ENCODE results near the gene DLGAP1. TPM values are rescaled to one million over a fixed set of nuclear protein-coding genes. Genes with fewer than 3 reads are reported as not detected.

Gene DLGAP1
- total and polyA plus RNA-seq, 10 of the 15 experiments (the other 5 are each of a cell fraction or from before 2014, with no cell fraction given), result 0.23 to 27.6 (median 1.9) TPM

DNA sequence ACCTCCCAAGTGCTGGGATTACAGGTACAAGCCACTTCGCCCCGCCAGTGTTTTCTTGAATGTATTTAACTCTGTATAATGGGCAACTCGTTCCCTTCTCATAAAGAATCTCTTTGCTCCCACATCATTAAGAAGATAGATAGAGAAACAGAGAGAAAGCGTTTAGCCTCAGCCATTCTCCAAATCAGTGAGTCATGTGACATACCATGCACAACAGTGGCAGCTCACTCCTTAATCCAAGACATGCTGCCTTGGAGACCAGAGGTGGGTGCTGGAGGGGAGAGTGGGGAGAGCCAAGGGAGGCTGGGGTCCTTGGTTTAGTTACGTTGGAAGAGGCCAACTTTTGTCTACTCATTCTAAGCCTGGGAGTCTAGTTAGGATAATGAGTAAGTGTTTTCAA, 950.5 kb downstream of the DLGAP1 start (continued):
- TF ChIP-seq, protein P1, sequence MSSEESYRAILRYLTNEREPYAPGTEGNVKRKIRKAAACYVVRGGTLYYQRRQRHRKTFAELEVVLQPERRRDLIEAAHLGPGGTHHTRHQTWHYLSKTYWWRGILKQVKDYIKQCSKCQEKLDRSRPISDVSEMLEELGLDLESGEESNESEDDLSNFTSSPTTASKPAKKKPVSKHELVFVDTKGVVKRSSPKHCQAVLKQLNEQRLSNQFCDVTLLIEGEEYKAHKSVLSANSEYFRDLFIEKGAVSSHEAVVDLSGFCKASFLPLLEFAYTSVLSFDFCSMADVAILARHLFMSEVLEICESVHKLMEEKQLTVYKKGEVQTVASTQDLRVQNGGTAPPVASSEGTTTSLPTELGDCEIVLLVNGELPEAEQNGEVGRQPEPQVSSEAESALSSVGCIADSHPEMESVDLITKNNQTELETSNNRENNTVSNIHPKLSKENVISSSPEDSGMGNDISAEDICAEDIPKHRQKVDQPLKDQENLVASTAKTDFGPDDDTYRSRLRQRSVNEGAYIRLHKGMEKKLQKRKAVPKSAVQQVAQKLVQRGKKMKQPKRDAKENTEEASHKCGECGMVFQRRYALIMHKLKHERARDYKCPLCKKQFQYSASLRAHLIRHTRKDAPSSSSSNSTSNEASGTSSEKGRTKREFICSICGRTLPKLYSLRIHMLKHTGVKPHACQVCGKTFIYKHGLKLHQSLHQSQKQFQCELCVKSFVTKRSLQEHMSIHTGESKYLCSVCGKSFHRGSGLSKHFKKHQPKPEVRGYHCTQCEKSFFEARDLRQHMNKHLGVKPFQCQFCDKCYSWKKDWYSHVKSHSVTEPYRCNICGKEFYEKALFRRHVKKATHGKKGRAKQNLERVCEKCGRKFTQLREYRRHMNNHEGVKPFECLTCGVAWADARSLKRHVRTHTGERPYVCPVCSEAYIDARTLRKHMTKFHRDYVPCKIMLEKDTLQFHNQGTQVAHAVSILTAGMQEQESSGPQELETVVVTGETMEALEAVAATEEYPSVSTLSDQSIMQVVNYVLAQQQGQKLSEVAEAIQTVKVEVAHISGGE (CRISPR knock-in tag; IDR thresholded peaks at IDR 0.05), result no peak
- TF ChIP-seq BCL11A (IDR thresholded peaks at IDR 0.05; ENCODE audit: low read depth, low read length), result no peak
- TF ChIP-seq, protein P2, sequence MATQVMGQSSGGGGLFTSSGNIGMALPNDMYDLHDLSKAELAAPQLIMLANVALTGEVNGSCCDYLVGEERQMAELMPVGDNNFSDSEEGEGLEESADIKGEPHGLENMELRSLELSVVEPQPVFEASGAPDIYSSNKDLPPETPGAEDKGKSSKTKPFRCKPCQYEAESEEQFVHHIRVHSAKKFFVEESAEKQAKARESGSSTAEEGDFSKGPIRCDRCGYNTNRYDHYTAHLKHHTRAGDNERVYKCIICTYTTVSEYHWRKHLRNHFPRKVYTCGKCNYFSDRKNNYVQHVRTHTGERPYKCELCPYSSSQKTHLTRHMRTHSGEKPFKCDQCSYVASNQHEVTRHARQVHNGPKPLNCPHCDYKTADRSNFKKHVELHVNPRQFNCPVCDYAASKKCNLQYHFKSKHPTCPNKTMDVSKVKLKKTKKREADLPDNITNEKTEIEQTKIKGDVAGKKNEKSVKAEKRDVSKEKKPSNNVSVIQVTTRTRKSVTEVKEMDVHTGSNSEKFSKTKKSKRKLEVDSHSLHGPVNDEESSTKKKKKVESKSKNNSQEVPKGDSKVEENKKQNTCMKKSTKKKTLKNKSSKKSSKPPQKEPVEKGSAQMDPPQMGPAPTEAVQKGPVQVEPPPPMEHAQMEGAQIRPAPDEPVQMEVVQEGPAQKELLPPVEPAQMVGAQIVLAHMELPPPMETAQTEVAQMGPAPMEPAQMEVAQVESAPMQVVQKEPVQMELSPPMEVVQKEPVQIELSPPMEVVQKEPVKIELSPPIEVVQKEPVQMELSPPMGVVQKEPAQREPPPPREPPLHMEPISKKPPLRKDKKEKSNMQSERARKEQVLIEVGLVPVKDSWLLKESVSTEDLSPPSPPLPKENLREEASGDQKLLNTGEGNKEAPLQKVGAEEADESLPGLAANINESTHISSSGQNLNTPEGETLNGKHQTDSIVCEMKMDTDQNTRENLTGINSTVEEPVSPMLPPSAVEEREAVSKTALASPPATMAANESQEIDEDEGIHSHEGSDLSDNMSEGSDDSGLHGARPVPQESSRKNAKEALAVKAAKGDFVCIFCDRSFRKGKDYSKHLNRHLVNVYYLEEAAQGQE (IDR thresholded peaks at IDR 0.05; ENCODE audit: low read depth, low read length), result no peak

DNA sequence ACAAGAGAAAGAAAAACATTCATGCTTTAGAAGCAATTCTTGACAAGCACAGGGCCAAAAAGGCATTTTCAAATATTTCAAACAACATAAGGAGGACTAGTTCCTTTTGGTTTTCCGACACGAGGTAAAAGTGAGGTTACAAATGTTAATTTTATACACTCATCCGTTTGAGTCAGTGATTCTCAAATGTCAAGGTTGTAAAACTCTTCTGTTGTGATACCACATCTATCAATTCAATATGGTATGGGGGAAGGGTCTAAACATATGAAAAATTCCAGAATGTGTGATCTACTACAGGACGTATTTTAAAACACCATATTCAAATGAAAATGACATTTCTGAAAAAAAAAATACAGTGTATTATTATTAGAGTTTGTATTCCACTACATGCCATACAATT, 952.5 kb downstream of the DLGAP1 start:
- POLR2A ChIA-PET, result no interaction called here
- H3K36me3 ChIP-seq (ENCODE audit: control insufficient read depth in 2 of 2, insufficient read depth in 2 of 2, low read length in 1 of 2), result no peaks in the 10 kb centered on the region
- H3K4me2 ChIP-seq (ENCODE audit: control insufficient read depth, insufficient read depth), result no peak overlapping the region
- SMC1A ChIA-PET (ENCODE audit: uncharacterized antibody, unreplicated experiment), result interaction anchor here (0.9 kb wide), 1 partner anchor 49 kb away, joined by 3 read pairs; no protein-coding TSS in a partner anchor
- DNase-seq (ENCODE audit: low read depth, low spot score) (no peak), FAIRE-seq (no peak), ATAC-seq (no peak)
- no peaks in the 10 kb centered on the region for H3K9me3 ChIP-seq (replicated peaks; ENCODE audit: control insufficient read depth, insufficient read depth, low read length)
- no peak overlapping the region for H2AFZ ChIP-seq (ENCODE audit: control insufficient read depth, low read depth, low read length)
- no peaks in the 10 kb centered on the region for H3K4me1 ChIP-seq (ENCODE audit: control insufficient read depth, insufficient read depth, low read length)
- CTCF ChIA-PET, result interaction anchor here (0.6 kb wide), 1 partner anchor 80 kb away, joined by 3 read pairs; no protein-coding TSS in a partner anchor
- no peaks in the 10 kb centered on the region for H4K20me1 ChIP-seq (ENCODE audit: control insufficient read depth, insufficient read depth)
- RAD21 ChIA-PET (ENCODE audit: unreplicated experiment), result no interaction called here
- in situ Hi-C loops (cut with MboI), result no loop called here
- no TSS peak for BruUV-seq (replicated peaks)
- peaks cover 0 to 16% of the 10 kb centered on the region in 2 experiments; a peak in 2 of 4 replicates for H3K27me3 ChIP-seq (replicated peaks in 1 of 2; ENCODE audit: control insufficient read depth in 2 of 2, insufficient read depth in 2 of 2, low read length in 1 of 2)
- H3K4me3 ChIP-seq, result no peak overlapping the region
- H3K27ac ChIP-seq (ENCODE audit: control insufficient read depth, insufficient read depth), result no peak overlapping the region
- intact Hi-C loops (cut with micrococcal nuclease; ENCODE audit: unreplicated experiment), result no loop called here
- 25% methylated on average over 4 of the region's 4 CpGs for WGBS (ENCODE audit: insufficient coverage, insufficient replicate concordance, low lambda C conversion rate, missing lambda C conversion rate)
- no peak overlapping the region for H3K9ac ChIP-seq (ENCODE audit: control insufficient read depth, insufficient read depth, low read length)
- no peaks in the 10 kb centered on the region for H3K79me2 ChIP-seq (ENCODE audit: control insufficient read depth, insufficient read depth, low read length)
- TF ChIP-seq HCFC1 (IDR thresholded peaks at IDR 0.05; ENCODE audit: low read length) (no peak), FOS (IDR thresholded peaks at IDR 0.05; ENCODE audit: borderline replicate concordance, extremely low read depth, insufficient read length) (no peak), KLF5 (IDR thresholded peaks at IDR 0.05; ENCODE audit: partially characterized antibody) (no peak), ZZZ3 (IDR thresholded peaks at IDR 0.05; ENCODE audit: control insufficient read depth, insufficient read length, low read depth) (no peak), ETV6 (conservative IDR thresholded peaks at IDR 0.05 in 1 of 2, IDR thresholded peaks at IDR 0.05 in 1 of 2; ENCODE audit: borderline replicate concordance in 1 of 2, low read depth in 1 of 2) (no peak), CHD4 (IDR thresholded peaks at IDR 0.05) (no peak), BACH1 (IDR thresholded peaks at IDR 0.05; ENCODE audit: borderline replicate concordance) (no peak), FOXK2 (IDR thresholded peaks at IDR 0.05) (no peak)
